Measurements from ENCODE around the gene UNC5CL. TPM values are rescaled to one million over a fixed set of nuclear protein-coding genes. Genes with fewer than 3 reads are reported as not detected.

UNC5CL gene
- total and polyA plus RNA-seq, 9 of the 15 experiments (the other 6 are each of a cell fraction or from before 2014, with no cell fraction given), result 0.07 to 1.8 (median 0.62) TPM; not detected in 1

GRCh38 chr6:41071923-41072835 lies 33.2 kb upstream of the UNC5CL start, which contains the start of gene OARD1 (continued):
- TF ChIP-seq ZNF609 (CRISPR knock-in tag; IDR thresholded peaks at IDR 0.05; ENCODE audit: borderline replicate concordance) (no peak; the same call in 1 of the 2 replicates), MEF2D (tag; conservative IDR thresholded peaks at IDR 0.05; ENCODE audit: low read depth) (no peak), BRD4 (IDR thresholded peaks at IDR 0.05) (0 out of 2 replicates have a peak, but pooled peaks have one; percentile 39), ZKSCAN3 (CRISPR knock-in tag; IDR thresholded peaks at IDR 0.05) (no peak), CREBBP (IDR thresholded peaks at IDR 0.05; ENCODE audit: low read depth, low read length) (no peak), ZNF778 (CRISPR knock-in tag; IDR thresholded peaks at IDR 0.05) (no peak), TBP (optimal IDR thresholded peaks at IDR 0.05; ENCODE audit: low read depth, low read length) (peak; percentile 56), ETS2 (tag; IDR thresholded peaks at IDR 0.05; ENCODE audit: borderline replicate concordance, poor library complexity, severe bottlenecking) (no peak), HMBOX1 (IDR thresholded peaks at IDR 0.05) (no peak), ZKSCAN8 (CRISPR knock-in tag; IDR thresholded peaks at IDR 0.05) (no peak), MCM2 (IDR thresholded peaks at IDR 0.05; ENCODE audit: low read depth) (no peak), NFRKB (IDR thresholded peaks at IDR 0.05; ENCODE audit: low read depth) (peak; percentile 83), PBX2 (CRISPR knock-in tag; IDR thresholded peaks at IDR 0.05; ENCODE audit: low read depth) (no peak), PBX2 (tag; conservative IDR thresholded peaks at IDR 0.05; ENCODE audit: low read depth) (no peak), ZNF124 (CRISPR knock-in tag; IDR thresholded peaks at IDR 0.05) (no peak), HLTF (IDR thresholded peaks at IDR 0.05) (no peak), PHTF2 (CRISPR knock-in tag; IDR thresholded peaks at IDR 0.05) (peak; percentile 85), C11orf30 (IDR thresholded peaks at IDR 0.05; ENCODE audit: low read depth) (0 out of 2 replicates have a peak, but pooled peaks have one; percentile 42), ZC3H11A (IDR thresholded peaks at IDR 0.05; ENCODE audit: low read depth, low read length) (no peak), RAD21 (CRISPR knock-in tag; conservative IDR thresholded peaks at IDR 0.05 in 1 of 2, IDR thresholded peaks at IDR 0.05 in 1 of 2) (no peak), NFIX (CRISPR knock-in tag; IDR thresholded peaks at IDR 0.05; ENCODE audit: low read depth) (no peak)

Measured in K562 (cell line).